ENCODE measurements around the gene GAGE12J. TPM values are rescaled to one million over a fixed set of nuclear protein-coding genes. Genes with fewer than 3 reads are reported as not detected.
"Not testable (repeated sequence)": the region's sequence is repeated elsewhere in the genome, so short reads cannot be mapped to it uniquely, and the experiment has no call there.

Gene GAGE12J
- total RNA-seq, 2 donors from 2014 or later, result not detected

DNA sequence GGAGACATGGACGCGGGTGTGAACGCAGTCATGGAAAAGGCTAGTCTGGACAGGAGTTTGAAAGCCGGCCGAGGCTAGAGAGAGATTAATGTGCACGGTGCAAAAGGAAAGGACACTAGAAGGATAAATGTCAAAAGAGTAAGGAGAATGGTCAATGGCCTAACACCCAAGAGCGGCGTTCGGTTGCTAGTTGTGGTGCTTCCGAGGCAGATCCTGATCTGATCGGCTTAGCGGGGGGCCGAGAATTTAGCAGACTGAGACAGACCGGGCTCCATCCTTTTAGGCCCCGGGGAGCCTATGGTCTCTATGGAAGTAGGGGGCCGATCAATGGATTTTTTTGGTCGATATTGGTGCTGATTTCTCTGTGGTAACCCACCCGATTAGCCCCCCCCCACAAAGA, 11.5 kb upstream of the GAGE12J start:
- H3K27me3 ChIP-seq (replicated peaks; ENCODE audit: insufficient read depth), result no peaks in the 10 kb centered on the region
- TF ChIP-seq, protein P1, sequence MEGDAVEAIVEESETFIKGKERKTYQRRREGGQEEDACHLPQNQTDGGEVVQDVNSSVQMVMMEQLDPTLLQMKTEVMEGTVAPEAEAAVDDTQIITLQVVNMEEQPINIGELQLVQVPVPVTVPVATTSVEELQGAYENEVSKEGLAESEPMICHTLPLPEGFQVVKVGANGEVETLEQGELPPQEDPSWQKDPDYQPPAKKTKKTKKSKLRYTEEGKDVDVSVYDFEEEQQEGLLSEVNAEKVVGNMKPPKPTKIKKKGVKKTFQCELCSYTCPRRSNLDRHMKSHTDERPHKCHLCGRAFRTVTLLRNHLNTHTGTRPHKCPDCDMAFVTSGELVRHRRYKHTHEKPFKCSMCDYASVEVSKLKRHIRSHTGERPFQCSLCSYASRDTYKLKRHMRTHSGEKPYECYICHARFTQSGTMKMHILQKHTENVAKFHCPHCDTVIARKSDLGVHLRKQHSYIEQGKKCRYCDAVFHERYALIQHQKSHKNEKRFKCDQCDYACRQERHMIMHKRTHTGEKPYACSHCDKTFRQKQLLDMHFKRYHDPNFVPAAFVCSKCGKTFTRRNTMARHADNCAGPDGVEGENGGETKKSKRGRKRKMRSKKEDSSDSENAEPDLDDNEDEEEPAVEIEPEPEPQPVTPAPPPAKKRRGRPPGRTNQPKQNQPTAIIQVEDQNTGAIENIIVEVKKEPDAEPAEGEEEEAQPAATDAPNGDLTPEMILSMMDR (IDR thresholded peaks at IDR 0.05), result no peak
- H3K4me1 ChIP-seq (ENCODE audit: control insufficient read depth in 1 of 2, low read depth in 2 of 2), result peaks cover 0 to 7% of the 10 kb centered on the region in 2 donors
- peak overlapping the region in 1 of 2 donors; percentile 77 for H3K27ac ChIP-seq
- peak overlapping the region; percentile 73 for H3K4me3 ChIP-seq
- no peaks in the 10 kb centered on the region for H3K9me3 ChIP-seq
- no peak for ATAC-seq (ENCODE audit: insufficient number of reproducible peaks, low FRiP score, low read depth)
- DNase-seq (ENCODE audit: low spot score), result no peak
- no peaks in the 10 kb centered on the region for H3K36me3 ChIP-seq

DNA sequence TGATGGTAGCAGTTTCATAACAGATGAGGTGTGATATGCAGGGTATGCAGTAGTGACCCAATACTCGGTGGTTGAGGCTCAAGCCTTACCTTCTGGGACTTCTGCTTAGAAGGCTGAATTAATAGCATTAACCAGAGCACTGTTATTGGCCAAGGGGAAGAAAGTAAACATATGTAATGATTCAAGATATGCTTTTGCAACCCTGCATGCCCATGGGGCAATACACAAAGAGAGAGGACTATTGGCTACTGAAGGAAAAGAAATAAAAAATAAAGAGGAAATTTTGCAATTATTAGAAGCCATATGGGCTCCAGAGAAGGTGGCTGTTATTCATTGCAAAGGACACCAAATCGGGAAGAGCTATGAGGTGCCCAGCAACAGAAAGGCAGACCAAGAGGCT, 9.7 kb upstream of the GAGE12J start:
- Histone ChIP-seq H3K36me3 (no peaks in the 10 kb centered on the region), H3K27me3 (replicated peaks; ENCODE audit: insufficient read depth) (no peaks in the 10 kb centered on the region), H3K4me3 (no peak overlapping the region), H3K9me3 (no peaks in the 10 kb centered on the region), H3K4me1 (ENCODE audit: control insufficient read depth in 1 of 2, low read depth in 2 of 2) (peaks cover 0 to 7% of the 10 kb centered on the region in 2 donors), H3K27ac (no peak overlapping the region)
- ATAC-seq (ENCODE audit: insufficient number of reproducible peaks, low FRiP score, low read depth) (no peak), DNase-seq (ENCODE audit: low spot score) (no peak)
- TF ChIP-seq, protein P1 (IDR thresholded peaks at IDR 0.05), result no peak

DNA sequence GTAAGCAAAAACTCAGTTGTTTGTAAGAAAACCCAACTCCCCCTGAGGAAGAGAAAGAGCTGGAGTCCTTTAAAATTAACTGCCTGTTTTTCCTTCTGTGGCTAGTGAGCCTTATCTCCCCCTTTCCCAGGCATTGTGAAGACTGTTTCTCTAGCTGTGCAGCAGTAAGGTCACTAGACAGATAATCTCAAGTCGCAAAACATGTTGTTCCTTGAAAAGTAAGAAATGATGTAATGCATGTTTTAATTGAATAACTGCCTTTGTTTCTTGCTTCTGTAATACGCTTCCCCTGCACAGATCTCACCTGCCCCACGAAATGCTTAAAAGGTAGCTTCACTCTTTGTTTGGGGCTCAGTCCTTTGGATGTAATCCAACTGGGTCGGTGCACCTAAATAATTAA, 5.8 kb upstream of the GAGE12J start:
- Histone ChIP-seq H3K4me3 (no peak overlapping the region), H3K36me3 (no peaks in the 10 kb centered on the region), H3K27ac (no peak overlapping the region), H3K27me3 (replicated peaks; ENCODE audit: insufficient read depth) (no peaks in the 10 kb centered on the region), H3K9me3 (no peaks in the 10 kb centered on the region), H3K4me1 (ENCODE audit: control insufficient read depth in 1 of 2, low read depth in 2 of 2) (no peaks in the 10 kb centered on the region)
- DNase-seq (ENCODE audit: low spot score), result no peak
- no peak for ATAC-seq (ENCODE audit: insufficient number of reproducible peaks, low FRiP score, low read depth)
- TF ChIP-seq, protein P1 (IDR thresholded peaks at IDR 0.05), result no peak

DNA sequence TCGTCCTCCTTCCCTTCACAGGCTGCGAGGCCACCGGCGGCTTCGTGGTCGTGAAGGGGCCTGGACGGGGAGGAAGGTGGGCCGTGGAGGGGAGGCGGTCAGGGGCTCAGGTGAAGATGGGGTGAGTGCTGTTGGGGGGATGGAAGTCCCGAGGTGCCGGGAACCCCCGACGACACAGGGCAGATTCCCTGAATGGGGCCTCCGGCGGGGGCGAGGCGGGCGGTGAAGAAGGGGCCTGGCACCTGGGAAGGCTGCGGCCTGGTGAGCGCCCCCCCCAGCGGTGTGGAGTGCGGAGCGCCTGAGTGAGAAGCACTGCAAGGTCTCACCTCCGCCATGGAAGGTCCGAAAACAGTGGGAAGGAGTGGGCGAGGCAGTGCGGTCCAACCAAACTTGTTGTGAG, 429 bp downstream of the GAGE12J start:
- ATAC-seq (ENCODE audit: insufficient number of reproducible peaks, low FRiP score, low read depth); DNase-seq (ENCODE audit: low spot score); H3K9me3 ChIP-seq; H3K27ac ChIP-seq; H3K4me1 ChIP-seq (ENCODE audit: control insufficient read depth in 1 of 2, low read depth in 2 of 2); H3K4me3 ChIP-seq; H3K36me3 ChIP-seq; H3K27me3 ChIP-seq (replicated peaks; ENCODE audit: insufficient read depth): not testable (repeated sequence)

DNA sequence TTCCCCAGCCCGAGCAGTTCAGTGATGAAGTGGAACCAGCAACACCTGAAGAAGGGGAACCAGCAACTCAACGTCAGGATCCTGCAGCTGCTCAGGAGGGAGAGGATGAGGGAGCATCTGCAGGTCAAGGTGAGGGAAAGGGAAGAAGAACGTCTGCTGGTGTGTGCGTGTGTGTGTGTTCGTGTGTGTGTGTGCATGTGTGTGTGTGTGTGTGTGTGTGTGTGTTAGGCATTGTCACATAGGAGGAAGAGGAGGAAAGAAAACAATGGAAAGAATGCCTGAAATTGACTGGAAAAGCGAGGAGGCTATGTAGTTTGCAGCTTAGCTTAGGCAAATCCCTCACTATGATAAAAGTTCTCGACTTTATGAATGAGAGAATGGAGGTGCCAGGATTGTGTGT, 1.9 kb downstream of the GAGE12J start:
- H3K4me3 ChIP-seq; H3K36me3 ChIP-seq; H3K9me3 ChIP-seq; H3K27ac ChIP-seq; H3K27me3 ChIP-seq (replicated peaks; ENCODE audit: insufficient read depth); ATAC-seq (ENCODE audit: insufficient number of reproducible peaks, low FRiP score, low read depth); DNase-seq (ENCODE audit: low spot score); H3K4me1 ChIP-seq (ENCODE audit: control insufficient read depth in 1 of 2, low read depth in 2 of 2): not testable (repeated sequence)

DNA sequence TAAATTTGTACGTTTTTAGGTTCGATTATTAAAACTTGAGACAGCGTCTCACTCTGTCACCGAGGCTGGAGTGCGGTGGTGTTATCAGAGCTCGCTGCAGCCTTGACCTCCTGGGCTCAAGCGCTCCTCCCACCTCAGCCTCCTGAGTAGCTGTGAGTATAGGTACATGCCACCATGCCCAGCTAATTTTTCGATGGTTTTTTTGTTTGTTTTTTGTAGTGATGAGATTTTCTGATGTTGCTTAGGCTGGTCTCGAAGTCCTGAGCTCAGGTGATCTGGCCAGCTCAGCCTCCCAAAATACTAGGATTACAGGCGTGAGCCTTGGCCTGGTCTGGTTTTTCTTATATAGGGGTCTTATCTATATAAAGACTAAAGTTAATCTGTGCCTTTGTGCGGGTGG, 8.6 kb downstream of the GAGE12J start:
- not testable (repeated sequence) for ATAC-seq (ENCODE audit: insufficient number of reproducible peaks, low FRiP score, low read depth); H3K4me1 ChIP-seq (ENCODE audit: control insufficient read depth in 1 of 2, low read depth in 2 of 2); H3K27me3 ChIP-seq (replicated peaks; ENCODE audit: insufficient read depth); H3K9me3 ChIP-seq; H3K27ac ChIP-seq; H3K4me3 ChIP-seq; DNase-seq (ENCODE audit: low spot score); H3K36me3 ChIP-seq

DNA sequence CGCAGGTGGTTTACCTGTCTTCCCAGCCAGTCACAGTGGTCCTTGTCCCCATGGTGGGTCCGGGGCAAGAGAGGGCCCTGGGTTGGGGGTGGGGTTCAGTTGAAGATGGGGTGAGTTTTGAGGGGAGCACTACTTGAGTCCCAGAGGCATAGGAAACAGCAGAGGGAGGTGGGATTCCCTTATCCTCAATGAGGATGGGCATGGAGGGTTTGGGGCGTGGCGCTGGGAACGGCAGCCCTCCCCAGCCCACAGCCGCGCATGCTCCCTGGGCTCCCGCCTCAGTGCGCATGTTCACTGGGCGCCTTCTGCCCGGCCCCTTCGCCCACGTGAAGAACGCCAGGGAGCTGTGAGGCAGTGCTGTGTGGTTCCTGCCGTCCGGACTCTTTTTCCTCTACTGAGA, 9.4 kb downstream of the GAGE12J start, which contains the start of gene GAGE13:
Gene GAGE13, plus strand, starts transcription at position 301 of the 400 bp plus-strand sequence. CDS start 1,156 bp downstream, outside the sequence.
- H3K36me3 ChIP-seq; H3K4me3 ChIP-seq; H3K9me3 ChIP-seq; H3K27ac ChIP-seq; H3K4me1 ChIP-seq (ENCODE audit: control insufficient read depth in 1 of 2, low read depth in 2 of 2); ATAC-seq (ENCODE audit: insufficient number of reproducible peaks, low FRiP score, low read depth); H3K27me3 ChIP-seq (replicated peaks; ENCODE audit: insufficient read depth); DNase-seq (ENCODE audit: low spot score): not testable (repeated sequence)

DNA sequence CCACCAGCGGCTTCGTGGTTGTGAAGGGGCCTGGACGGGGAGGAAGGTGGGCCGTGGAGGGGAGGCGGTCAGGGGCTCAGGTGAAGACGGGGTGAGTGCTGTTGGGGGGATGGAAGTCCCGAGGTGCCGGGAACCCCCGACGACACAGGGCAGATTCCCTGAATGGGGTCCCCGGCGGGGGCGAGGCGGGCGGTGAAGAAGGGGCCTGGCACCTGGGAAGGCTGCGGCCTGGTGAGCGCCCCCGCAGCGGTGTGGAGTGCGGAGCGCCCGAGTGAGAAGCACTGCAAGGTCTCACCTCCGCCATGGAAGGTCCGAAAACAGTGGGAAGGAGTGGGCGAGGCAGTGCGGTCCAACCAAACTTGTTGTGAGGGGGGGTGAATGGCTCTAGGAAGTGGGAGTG, 10.0 kb downstream of the GAGE12J start:
- not testable (repeated sequence) for ATAC-seq (ENCODE audit: insufficient number of reproducible peaks, low FRiP score, low read depth); H3K27me3 ChIP-seq (replicated peaks; ENCODE audit: insufficient read depth); H3K27ac ChIP-seq; DNase-seq (ENCODE audit: low spot score); H3K4me1 ChIP-seq (ENCODE audit: control insufficient read depth in 1 of 2, low read depth in 2 of 2); H3K9me3 ChIP-seq; H3K4me3 ChIP-seq; H3K36me3 ChIP-seq

DNA sequence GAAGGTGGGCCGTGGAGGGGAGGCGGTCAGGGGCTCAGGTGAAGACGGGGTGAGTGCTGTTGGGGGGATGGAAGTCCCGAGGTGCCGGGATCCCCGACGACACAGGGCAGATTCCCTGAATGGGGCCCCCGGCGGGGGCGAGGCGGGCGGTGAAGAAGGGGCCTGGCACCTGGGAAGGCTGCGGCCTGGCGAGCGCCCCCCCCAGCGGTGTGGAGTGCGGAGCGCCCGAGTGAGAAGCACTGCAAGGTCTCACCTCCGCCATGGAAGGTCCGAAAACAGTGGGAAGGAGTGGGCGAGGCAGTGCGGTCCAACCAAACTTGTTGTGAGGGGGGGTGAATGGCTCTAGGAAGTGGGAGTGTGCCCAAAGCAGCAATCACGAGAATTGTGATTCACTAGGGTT, 19.6 kb downstream of the GAGE12J start:
- H3K9me3 ChIP-seq; ATAC-seq (ENCODE audit: insufficient number of reproducible peaks, low FRiP score, low read depth); H3K27ac ChIP-seq; H3K4me3 ChIP-seq; H3K4me1 ChIP-seq (ENCODE audit: control insufficient read depth in 1 of 2, low read depth in 2 of 2); H3K27me3 ChIP-seq (replicated peaks; ENCODE audit: insufficient read depth); DNase-seq (ENCODE audit: low spot score); H3K36me3 ChIP-seq: not testable (repeated sequence)

DNA sequence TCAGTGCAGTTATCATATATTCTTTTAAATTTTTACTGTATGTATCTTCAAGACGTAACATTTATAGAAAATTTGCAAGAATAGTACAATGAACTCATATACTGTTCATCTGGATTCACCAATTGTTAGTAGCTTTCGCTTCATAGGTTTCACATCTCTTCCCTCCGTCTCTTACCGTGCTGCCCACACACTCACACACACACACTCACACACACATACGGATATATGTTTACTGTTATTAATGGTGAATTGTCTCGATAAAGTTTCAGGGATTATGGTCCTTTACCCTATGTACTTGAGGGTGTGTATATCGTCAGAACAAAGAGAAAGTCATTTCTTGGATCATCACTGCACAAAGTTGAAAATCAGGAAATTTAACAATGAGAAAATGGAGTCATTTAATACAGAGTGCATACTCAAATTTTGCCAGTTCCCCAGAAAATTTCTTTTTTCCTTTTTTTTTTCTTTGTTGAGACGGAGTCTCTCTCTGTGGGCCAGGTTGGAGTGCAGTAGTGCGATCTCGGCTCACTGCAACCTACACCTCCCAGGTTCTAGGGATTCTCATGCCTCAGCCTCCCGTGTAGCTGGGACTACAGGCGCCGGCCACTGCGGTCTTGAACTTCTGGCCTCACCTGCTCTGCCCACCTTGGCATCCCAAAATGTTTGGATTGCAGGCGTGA, 22.8 kb downstream of the GAGE12J start:
- not testable (repeated sequence) for H3K27ac ChIP-seq; H3K4me3 ChIP-seq; H3K9me3 ChIP-seq; H3K4me1 ChIP-seq (ENCODE audit: control insufficient read depth in 1 of 2, low read depth in 2 of 2); H3K36me3 ChIP-seq; ATAC-seq (ENCODE audit: insufficient number of reproducible peaks, low FRiP score, low read depth); DNase-seq (ENCODE audit: low spot score); H3K27me3 ChIP-seq (replicated peaks; ENCODE audit: insufficient read depth)

All from thoracic aorta (tissue), 2 donors.